ENCODE measurements around the gene ACTR3C. TPM values are rescaled to one million over a fixed set of nuclear protein-coding genes. Genes with fewer than 3 reads are reported as not detected.
"Not testable (repeated sequence)": the region's sequence is repeated elsewhere in the genome, so short reads cannot be mapped to it uniquely, and the experiment has no call there.

Gene ACTR3C
- total RNA-seq, 4 donors from 2014 or later = 8.3 to 25.6 (median 17.4) TPM

GRCh38 chr7:150322114-150322832 is 1.1 kb downstream of the ACTR3C start:
- H3K9me3 ChIP-seq = no peaks in the 10 kb centered on the region
- intact Hi-C loops (cut with DNase I) = no loop called here
- DNase-seq = no peak
- H3K4me3 ChIP-seq = peak overlapping the region; percentile 65 to 88 (median 79)
- H3K36me3 ChIP-seq = peaks cover 0 to 17% (median 4%) of the 10 kb centered on the region in 3 donors
- H3K27ac ChIP-seq = peak overlapping the region; percentile 79 to 98 (median 95)
- TF ChIP-seq POLR2A (IDR thresholded peaks at IDR 0.05) = no peak
- TF ChIP-seq, protein P1, sequence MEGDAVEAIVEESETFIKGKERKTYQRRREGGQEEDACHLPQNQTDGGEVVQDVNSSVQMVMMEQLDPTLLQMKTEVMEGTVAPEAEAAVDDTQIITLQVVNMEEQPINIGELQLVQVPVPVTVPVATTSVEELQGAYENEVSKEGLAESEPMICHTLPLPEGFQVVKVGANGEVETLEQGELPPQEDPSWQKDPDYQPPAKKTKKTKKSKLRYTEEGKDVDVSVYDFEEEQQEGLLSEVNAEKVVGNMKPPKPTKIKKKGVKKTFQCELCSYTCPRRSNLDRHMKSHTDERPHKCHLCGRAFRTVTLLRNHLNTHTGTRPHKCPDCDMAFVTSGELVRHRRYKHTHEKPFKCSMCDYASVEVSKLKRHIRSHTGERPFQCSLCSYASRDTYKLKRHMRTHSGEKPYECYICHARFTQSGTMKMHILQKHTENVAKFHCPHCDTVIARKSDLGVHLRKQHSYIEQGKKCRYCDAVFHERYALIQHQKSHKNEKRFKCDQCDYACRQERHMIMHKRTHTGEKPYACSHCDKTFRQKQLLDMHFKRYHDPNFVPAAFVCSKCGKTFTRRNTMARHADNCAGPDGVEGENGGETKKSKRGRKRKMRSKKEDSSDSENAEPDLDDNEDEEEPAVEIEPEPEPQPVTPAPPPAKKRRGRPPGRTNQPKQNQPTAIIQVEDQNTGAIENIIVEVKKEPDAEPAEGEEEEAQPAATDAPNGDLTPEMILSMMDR (IDR thresholded peaks at IDR 0.05) = no peak
- H3K27me3 ChIP-seq = peaks cover 0 to 7% (median 0%) of the 10 kb centered on the region in 4 donors
- 35 to 49% methylated on average over 4 of the region's 4 CpGs for WGBS, 2 donors
- H3K4me1 ChIP-seq = peaks cover 17 to 77% (median 24%) of the 10 kb centered on the region in 3 donors

DNA sequence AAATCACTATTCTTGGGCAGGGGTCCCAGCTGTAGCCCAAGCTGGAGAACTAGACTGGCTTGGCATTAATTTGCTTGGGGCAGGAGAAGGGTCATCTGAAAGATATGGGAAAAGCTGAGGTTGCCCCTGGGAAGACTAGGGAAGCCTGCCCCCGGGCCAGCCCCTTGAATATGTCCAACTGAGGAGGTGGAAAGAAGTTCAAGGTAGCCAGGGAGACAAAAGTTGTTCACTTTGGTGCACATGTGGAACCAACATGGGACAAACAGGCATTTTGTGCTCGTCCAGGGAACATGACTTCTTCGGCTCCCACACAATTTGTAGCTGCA is 1.6 kb downstream of the ACTR3C start:
- intact Hi-C loops (cut with DNase I) = no loop called here
- peaks cover 0 to 11% (median 2%) of the 10 kb centered on the region in 3 donors for H3K36me3 ChIP-seq
- peaks cover 0 to 7% (median 0%) of the 10 kb centered on the region in 4 donors for H3K27me3 ChIP-seq
- no peaks in the 10 kb centered on the region for H3K9me3 ChIP-seq
- H3K27ac ChIP-seq = peak overlapping the region; percentile 26 to 98 (median 95)
- peaks cover 17 to 77% (median 24%) of the 10 kb centered on the region in 3 donors for H3K4me1 ChIP-seq
- TF ChIP-seq, protein P1 (IDR thresholded peaks at IDR 0.05) = no peak
- no peak for TF ChIP-seq POLR2A (IDR thresholded peaks at IDR 0.05)
- no peak overlapping the region for H3K4me3 ChIP-seq
- DNase-seq = no peak
- WGBS, 2 donors = 92 to 100% methylated on average over 1 to 3 of the region's 3 CpGs

DNA sequence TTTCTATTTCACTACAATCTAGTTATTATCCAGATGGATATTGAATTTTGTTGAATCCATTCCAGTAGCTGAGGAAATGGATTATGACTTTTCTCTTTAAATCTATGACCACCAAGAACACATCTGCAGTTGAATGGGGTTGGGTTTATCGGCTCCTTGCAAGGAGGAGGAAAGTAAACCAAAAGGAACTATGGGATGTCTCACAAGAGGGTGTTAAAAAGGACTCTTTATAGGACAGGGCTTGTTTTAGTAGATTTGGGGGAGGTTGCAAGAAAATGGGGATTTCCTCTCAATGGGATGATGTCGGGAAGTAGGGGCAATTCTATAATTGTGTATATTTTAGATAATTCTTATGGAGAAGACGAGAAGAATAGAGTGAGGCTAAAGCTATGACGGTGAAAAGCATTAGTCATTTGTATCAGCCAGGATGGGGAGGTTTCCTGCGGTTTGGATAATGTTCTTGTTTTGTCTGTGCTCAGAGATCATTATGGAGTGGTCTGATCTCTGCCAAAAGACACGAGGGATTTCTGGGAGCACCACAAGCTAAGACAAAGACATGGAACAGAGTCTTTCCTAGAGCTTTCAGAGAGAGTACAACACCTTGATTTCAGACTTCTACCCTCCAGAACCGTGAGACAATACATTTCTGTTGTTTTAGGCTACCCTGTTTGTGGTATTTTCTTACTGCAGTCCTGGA is 5.4 kb downstream of the ACTR3C start:
- H3K27me3 ChIP-seq = peaks cover 0 to under 1% (median 0%) of the 10 kb centered on the region in 4 donors
- 45% methylated on average over 7 of the region's 7 CpGs for WGBS, 2 donors
- H3K4me1 ChIP-seq = peaks cover 10 to 46% (median 12%) of the 10 kb centered on the region in 3 donors
- no peaks in the 10 kb centered on the region for H3K9me3 ChIP-seq
- TF ChIP-seq, protein P1 (IDR thresholded peaks at IDR 0.05) = no peak
- TF ChIP-seq POLR2A (IDR thresholded peaks at IDR 0.05) = no peak
- H3K27ac ChIP-seq = no peak overlapping the region
- H3K4me3 ChIP-seq = no peak overlapping the region
- intact Hi-C loops (cut with DNase I) = no loop called here
- no peaks in the 10 kb centered on the region for H3K36me3 ChIP-seq
- no peak for DNase-seq

DNA sequence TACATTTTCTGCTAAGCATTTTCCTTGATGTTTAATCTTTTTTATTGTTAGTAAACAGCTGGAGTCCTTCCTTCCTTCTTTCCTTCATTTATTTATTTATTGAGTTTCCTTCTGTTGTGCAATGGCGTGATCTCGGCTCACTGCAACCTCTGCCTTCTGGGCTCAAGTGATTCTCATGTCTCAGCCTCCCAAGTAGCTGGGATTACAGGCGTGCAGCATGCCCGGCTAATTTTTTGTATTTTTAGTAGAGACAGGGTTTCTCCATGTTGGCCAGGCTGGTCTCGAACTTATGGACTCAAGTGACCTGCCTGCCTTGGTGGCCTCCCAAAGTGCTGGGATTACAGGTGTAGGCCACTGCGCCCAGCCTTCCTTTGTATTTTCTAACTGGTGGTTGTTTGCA is 6.4 kb downstream of the ACTR3C start:
- H3K27ac ChIP-seq; H3K27me3 ChIP-seq; DNase-seq; H3K36me3 ChIP-seq; H3K4me3 ChIP-seq; intact Hi-C loops (cut with DNase I); H3K9me3 ChIP-seq: not testable (repeated sequence)
- WGBS, 2 donors = 77 to 85% methylated on average over 6 of the region's 6 CpGs
- H3K4me1 ChIP-seq = peaks cover 8 to 37% (median 10%) of the 10 kb centered on the region in 3 donors

DNA sequence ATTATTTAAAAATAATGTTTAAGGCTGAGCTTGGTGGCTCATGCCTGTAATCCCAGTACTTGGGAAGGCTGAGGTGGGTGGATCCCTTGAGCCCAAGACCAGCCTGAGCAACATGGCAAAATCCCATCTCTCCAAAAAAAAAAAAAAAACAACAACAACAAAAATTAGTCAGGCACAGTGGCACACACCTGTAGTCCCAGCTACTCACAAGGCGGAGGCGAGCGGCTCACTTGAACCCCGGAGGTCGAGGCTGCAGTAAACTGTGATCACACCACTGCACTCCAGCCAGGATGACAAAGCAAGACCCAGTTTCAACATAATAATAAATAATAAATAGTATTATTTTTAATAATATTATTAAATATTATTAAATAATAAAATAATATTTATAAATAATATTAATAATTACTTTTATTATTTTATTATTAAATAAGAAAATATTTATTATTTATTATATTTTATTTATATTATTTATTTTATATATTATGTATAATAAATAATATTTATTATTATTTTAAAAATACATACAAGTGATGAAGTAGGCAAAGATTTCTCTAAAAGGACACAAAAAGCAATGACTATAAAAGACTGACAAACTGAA is 8.6 kb downstream of the ACTR3C start:
- Histone ChIP-seq H3K27ac (no peak overlapping the region), H3K27me3 (no peaks in the 10 kb centered on the region), H3K36me3 (no peaks in the 10 kb centered on the region), H3K4me3 (no peak overlapping the region), H3K9me3 (no peaks in the 10 kb centered on the region), H3K4me1 (peaks cover 0 to 15% (median 0%) of the 10 kb centered on the region in 3 donors)
- TF ChIP-seq POLR2A (IDR thresholded peaks at IDR 0.05) = no peak
- TF ChIP-seq, protein P1 (IDR thresholded peaks at IDR 0.05) = no peak
- no peak for DNase-seq
- intact Hi-C loops (cut with DNase I) = no loop called here
- 97 to 99% methylated on average over 5 of the region's 5 CpGs for whole genome bisulfite sequencing, 2 donors
